Activated CD8-positive, alpha-beta T cell treated with anti-CD3 and anti-CD28 coated beads for 36 hours (primary cell): ENCODE measurements around the gene ATP5MC2. TPM values are rescaled to one million over a fixed set of nuclear protein-coding genes. Genes with fewer than 3 reads are reported as not detected.
"Not testable (repeated sequence)": the region's sequence is repeated elsewhere in the genome, so short reads cannot be mapped to it uniquely, and the experiment has no call there.

Source experiments
- ATAC-seq: fragments of 200-7000 bp; cut with Tn5 transposase; one replicate; pipeline ENCODE4 v1.10.0; 2021; ENCODE audit warnings: mild to moderate bottlenecking, moderate library complexity
- CTCF ChIA-PET: fragments of 350-600 bp; sonication (Branson Sonifier 250); formaldehyde crosslinking; loops from one replicate; lab custom pipeline; 2021; ENCODE audit warnings: antibody characterized with exemption; lab: Charles Lee
- POLR2A ChIA-PET: fragments of 350-600 bp; sonication (Branson Sonifier 250); formaldehyde crosslinking; loops from one replicate; lab custom pipeline; 2021; ENCODE audit warnings: antibody characterized with exemption; lab: Charles Lee
- DNase-seq: peaks from one replicate; pipeline ENCODE4 v3.0.0-alpha.2; 2020
- H3K27ac Mint-ChIP-seq: one replicate; pipeline ENCODE4 v1.8.0; 2021; ENCODE audit warnings: mild to moderate bottlenecking, mixed read lengths
- H3K27me3 Mint-ChIP-seq: one replicate; pipeline ENCODE4 v1.8.0; 2021; ENCODE audit warnings: mixed read lengths
- H3K36me3 Mint-ChIP-seq: one replicate; pipeline ENCODE4 v1.8.0; 2021; ENCODE audit warnings: low read depth, mixed read lengths
- H3K4me1 Mint-ChIP-seq: one replicate; pipeline ENCODE4 v1.8.0; 2021; ENCODE audit warnings: low read depth, mixed read lengths
- H3K4me3 Mint-ChIP-seq: one replicate; pipeline ENCODE4 v1.8.0; 2021; ENCODE audit warnings: mild to moderate bottlenecking, moderate library complexity, mixed read lengths
- H3K9me3 Mint-ChIP-seq: one replicate; pipeline ENCODE4 v1.8.0; 2021; ENCODE audit warnings: mixed read lengths
- intact Hi-C: fragments of 100-400 bp; cut with micrococcal nuclease; formaldehyde crosslinking; loops from one replicate; pipeline ENCODE4 v1.10.0; 2022
- total RNA-seq, 2 experiments: library from RNA; stranded (reverse); gene quantifications; one replicate each; pipeline ENCODE4 v1.2.3, GENCODE V29; 2021
- TF ChIP-seq, protein P1 (sequence below): fragments of 200-600 bp; IDR thresholded peaks from one replicate; pipeline ENCODE4 v1.8.0; 2022; ENCODE audit warnings: antibody characterized with exemption, mild to moderate bottlenecking

The ATP5MC2 gene
- total RNA-seq, 2 experiments from 2014 or later = 365 to 378 TPM

DNA sequence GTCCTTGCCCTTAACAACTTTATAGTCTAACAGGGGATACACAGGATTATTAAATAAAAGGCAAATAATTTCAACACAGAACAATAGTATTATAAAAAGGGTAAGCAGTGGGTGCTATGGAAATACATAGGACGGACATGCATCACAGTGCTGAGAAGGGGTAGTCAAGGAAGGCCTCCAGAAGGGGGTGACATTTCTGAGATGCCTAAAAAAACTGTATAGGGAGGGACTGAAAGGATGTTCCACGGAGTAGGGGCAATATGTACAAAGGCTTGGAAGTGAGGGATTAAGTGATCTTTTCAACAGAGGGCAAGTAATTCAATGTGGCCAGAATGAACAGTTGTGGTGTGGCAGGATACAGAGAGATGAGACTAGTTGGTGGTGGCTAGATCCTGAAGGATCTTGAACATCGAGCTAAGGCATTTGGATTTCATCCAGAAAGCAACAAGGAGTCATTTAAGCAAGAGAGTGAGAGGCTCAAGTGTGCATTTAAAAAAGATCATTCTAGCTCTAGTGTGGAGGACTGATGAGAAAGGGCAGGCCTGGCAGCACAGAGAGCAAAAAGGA, 8.9 kb upstream of the ATP5MC2 start:
- Mint-ChIP-seq H3K9me3 (no peaks in the 10 kb centered on the region), H3K36me3 (no peaks in the 10 kb centered on the region), H3K27me3 (peaks cover 9% of the 10 kb centered on the region), H3K4me3 (no peak overlapping the region), H3K27ac (no peak overlapping the region), H3K4me1 (no peaks in the 10 kb centered on the region)
- DNase-seq (no peak), ATAC-seq (no peak)
- POLR2A ChIA-PET = no interaction called here
- CTCF ChIA-PET = interaction anchor here (0.6 to 18.9 kb wide), 4 partner anchors 10 to 58 kb away, joined by 3 to 361 read pairs (median 6); no protein-coding TSS in a partner anchor
- TF ChIP-seq, protein P1, sequence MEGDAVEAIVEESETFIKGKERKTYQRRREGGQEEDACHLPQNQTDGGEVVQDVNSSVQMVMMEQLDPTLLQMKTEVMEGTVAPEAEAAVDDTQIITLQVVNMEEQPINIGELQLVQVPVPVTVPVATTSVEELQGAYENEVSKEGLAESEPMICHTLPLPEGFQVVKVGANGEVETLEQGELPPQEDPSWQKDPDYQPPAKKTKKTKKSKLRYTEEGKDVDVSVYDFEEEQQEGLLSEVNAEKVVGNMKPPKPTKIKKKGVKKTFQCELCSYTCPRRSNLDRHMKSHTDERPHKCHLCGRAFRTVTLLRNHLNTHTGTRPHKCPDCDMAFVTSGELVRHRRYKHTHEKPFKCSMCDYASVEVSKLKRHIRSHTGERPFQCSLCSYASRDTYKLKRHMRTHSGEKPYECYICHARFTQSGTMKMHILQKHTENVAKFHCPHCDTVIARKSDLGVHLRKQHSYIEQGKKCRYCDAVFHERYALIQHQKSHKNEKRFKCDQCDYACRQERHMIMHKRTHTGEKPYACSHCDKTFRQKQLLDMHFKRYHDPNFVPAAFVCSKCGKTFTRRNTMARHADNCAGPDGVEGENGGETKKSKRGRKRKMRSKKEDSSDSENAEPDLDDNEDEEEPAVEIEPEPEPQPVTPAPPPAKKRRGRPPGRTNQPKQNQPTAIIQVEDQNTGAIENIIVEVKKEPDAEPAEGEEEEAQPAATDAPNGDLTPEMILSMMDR = no peak
- intact Hi-C loops = no loop called here

GRCh38 chr12:53683983-53684382, 8.1 kb upstream of the ATP5MC2 start:
- Mint-ChIP-seq H3K36me3 (no peaks in the 10 kb centered on the region), H3K9me3 (no peaks in the 10 kb centered on the region), H3K27ac (no peak overlapping the region), H3K4me1 (no peaks in the 10 kb centered on the region), H3K4me3 (no peak overlapping the region), H3K27me3 (peaks cover 13% of the 10 kb centered on the region)
- intact Hi-C loops = no loop called here
- ChIA-PET CTCF (interaction anchor here (1.2 to 18.9 kb wide), 4 partner anchors 11 to 140 kb away, joined by 4 to 361 read pairs (median 6); no protein-coding TSS in a partner anchor), POLR2A (no interaction called here)
- DNase-seq (no peak), ATAC-seq (no peak)
- TF ChIP-seq, protein P1 = no peak

- no peak overlapping the region for H3K27ac Mint-ChIP-seq
- ChIA-PET POLR2A (no interaction called here), CTCF (interaction anchor here (1.2 to 18.9 kb wide), 4 partner anchors 11 to 139 kb away, joined by 4 to 361 read pairs (median 6); no protein-coding TSS in a partner anchor)
Measured at GRCh38 chr12:53683494-53683893, 7.6 kb upstream of the ATP5MC2 start.

DNA sequence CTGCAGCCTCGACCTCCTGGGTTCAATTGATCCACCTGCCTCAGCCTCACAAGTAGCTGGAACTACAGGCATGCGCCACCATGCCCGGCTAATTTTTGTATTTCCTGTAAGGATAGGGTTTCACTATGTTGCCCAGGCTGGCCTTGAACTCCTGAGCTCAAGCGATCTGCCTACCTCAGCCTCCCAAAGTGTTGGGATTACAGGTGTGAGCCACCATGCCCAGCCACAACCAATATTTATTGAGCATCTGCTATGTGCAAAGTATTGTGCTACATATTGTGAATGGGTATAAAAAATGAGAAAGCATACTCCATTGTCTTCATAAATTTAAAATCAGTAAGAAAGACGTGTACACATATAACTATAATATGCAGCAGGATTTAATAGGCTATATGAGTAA, 4.2 kb upstream of the ATP5MC2 start:
- intact Hi-C loops, ATAC-seq, H3K36me3 Mint-ChIP-seq, H3K4me3 Mint-ChIP-seq, DNase-seq, POLR2A ChIA-PET, H3K4me1 Mint-ChIP-seq, H3K9me3 Mint-ChIP-seq, H3K27ac Mint-ChIP-seq: not testable (repeated sequence)
- H3K27me3 Mint-ChIP-seq = peaks cover 21% of the 10 kb centered on the region
- CTCF ChIA-PET = interaction anchor here (0.7 to 6.4 kb wide), 5 partner anchors 10 to 136 kb away, joined by 3 to 96 read pairs (median 7); no protein-coding TSS in a partner anchor

More at GRCh38 chr12:53683494-53683893, 7.6 kb upstream of the ATP5MC2 start:
- TF ChIP-seq, protein P1 = no peak
- H3K36me3 Mint-ChIP-seq = no peaks in the 10 kb centered on the region
- H3K9me3 Mint-ChIP-seq = no peaks in the 10 kb centered on the region
- H3K4me1 Mint-ChIP-seq = no peaks in the 10 kb centered on the region
- no peak for DNase-seq
- ATAC-seq = no peak
- H3K4me3 Mint-ChIP-seq = no peak overlapping the region
- H3K27me3 Mint-ChIP-seq = peaks cover 15% of the 10 kb centered on the region
- intact Hi-C loops = no loop called here

- peaks cover 17% of the 10 kb centered on the region for H3K36me3 Mint-ChIP-seq
- intact Hi-C loops = loop anchor here (2.0 kb wide), 1 partner anchor 135 kb away; no protein-coding TSS in a partner anchor
- no peak overlapping the region for H3K27ac Mint-ChIP-seq
- peaks cover 22% of the 10 kb centered on the region for H3K4me1 Mint-ChIP-seq
- ChIA-PET POLR2A (interaction anchor here (1.5 to 3.7 kb wide), 3 partner anchors 13 to 135 kb away, joined by 3 to 19 read pairs (median 15); partner anchors contain the start of gene ATF7), CTCF (interaction anchor here (0.9 to 6.4 kb wide), 9 partner anchors 17 to 138 kb away, joined by 3 to 96 read pairs (median 4); no protein-coding TSS in a partner anchor)
- no peaks in the 10 kb centered on the region for H3K9me3 Mint-ChIP-seq
- H3K27me3 Mint-ChIP-seq = peaks cover 21% of the 10 kb centered on the region
- ATAC-seq (no peak), DNase-seq (no peak)
- TF ChIP-seq, protein P1 = no peak
- peak overlapping the region; percentile 95 for H3K4me3 Mint-ChIP-seq
Measured at GRCh38 chr12:53677800-53678148, 1.9 kb upstream of the ATP5MC2 start.
